K562 (cell line): Measurements from ENCODE around the gene RSRP1. TPM values are rescaled to one million over a fixed set of nuclear protein-coding genes. Genes with fewer than 3 reads are reported as not detected.

Experiments used
- CBX1 ChIP-seq: sonication (generic); IDR thresholded peaks from 2 replicates; pipeline ENCODE4 v1.6.1; 2016; ENCODE audit warnings: antibody characterized with exemption, low read depth, mild to moderate bottlenecking
- CCNT2 ChIP-seq: IDR thresholded peaks from 2 replicates; pipeline ENCODE4 v1.6.1; 2011; ENCODE audit warnings: borderline replicate concordance, low read depth, mild to moderate bottlenecking, moderate library complexity, mixed read lengths, low read length; ENCODE audit not compliant: insufficient read length; ENCODE audit errors: extremely low read depth
- E4F1 ChIP-seq: fragments of 250-450 bp; sonication (Bioruptor Pico); IDR thresholded peaks from 2 replicates; pipeline ENCODE4 v1.5.0; 2021; ENCODE audit warnings: mild to moderate bottlenecking, borderline replicate concordance
- ELF4 ChIP-seq: fragments of 450-650 bp; formaldehyde crosslinking; IDR thresholded peaks from 2 replicates; pipeline ENCODE4 v1.4.0; 2022; ENCODE audit warnings: missing genetic modification characterization
- ESRRA ChIP-seq: fragments of 450-650 bp; IDR thresholded peaks from 2 replicates; pipeline ENCODE4 v1.6.1; 2014; ENCODE audit warnings: low read depth, mild to moderate bottlenecking, moderate library complexity, borderline replicate concordance
- GATA2 ChIP-seq: sonication (generic); formaldehyde crosslinking; IDR thresholded peaks from 2 replicates; pipeline ENCODE4 v1.4.0; 2020; ENCODE audit warnings: mild to moderate bottlenecking, missing genetic modification reagents
- GMEB1 ChIP-seq: fragments of 250-450 bp; sonication (Bioruptor Pico); IDR thresholded peaks from 2 replicates; pipeline ENCODE4 v1.4.0; 2020; ENCODE audit warnings: mild to moderate bottlenecking
- NEUROD1 ChIP-seq: fragments of 150-350 bp; IDR thresholded peaks from 2 replicates; pipeline ENCODE4 v1.6.1; 2014; ENCODE audit warnings: borderline replicate concordance, low read length, low read depth; ENCODE audit not compliant: partially characterized antibody
- NFXL1 ChIP-seq: fragments of 450-650 bp; formaldehyde crosslinking; IDR thresholded peaks from 2 replicates; pipeline ENCODE4 v1.4.0; 2021; ENCODE audit warnings: mild to moderate bottlenecking
- NFYB ChIP-seq: IDR thresholded peaks from 2 replicates; pipeline ENCODE4 v1.6.1; 2011; ENCODE audit warnings: mild to moderate bottlenecking, moderate library complexity; ENCODE audit not compliant: insufficient read length; ENCODE audit errors: extremely low read depth
- NONO ChIP-seq, 2 experiments: fragments of 200-400 bp in 1 of 2; fragments of 450-650 bp in 1 of 2; formaldehyde crosslinking in 1 of 2; IDR thresholded peaks; 2 replicates each; pipeline ENCODE4 v1.6.1; 2017; ENCODE audit warnings: low read depth in 2 of 2, mild to moderate bottlenecking in 2 of 2, moderate library complexity in 2 of 2, low read length in 1 of 2
- NUFIP1 ChIP-seq: fragments of 450-650 bp; IDR thresholded peaks from 2 replicates; pipeline ENCODE4 v1.6.1; 2018; ENCODE audit not compliant: partially characterized antibody
- PBX2 ChIP-seq, 2 experiments: IDR thresholded peaks in 1 of 2; conservative IDR thresholded peaks in 1 of 2; 2 replicates each; pipeline ENCODE4 v1.6.1; 2016; ENCODE audit warnings: low read depth in 2 of 2, mild to moderate bottlenecking in 1 of 2, missing compliant biosample characterization in 1 of 2, missing genetic modification characterization in 1 of 2, moderate library complexity in 1 of 2
- POLR2AphosphoS5 ChIP-seq: IDR thresholded peaks from 2 replicates; pipeline ENCODE4 v1.6.1; 2011; ENCODE audit warnings: mild to moderate bottlenecking, low read depth, low read length, moderate library complexity; ENCODE audit not compliant: control insufficient read depth, insufficient read depth
- RHOXF2B ChIP-seq: fragments of 250-450 bp; sonication (Bioruptor Pico); conservative IDR thresholded peaks from 2 replicates; pipeline ENCODE4 v1.5.1; 2021
- SAFB ChIP-seq: fragments of 200-400 bp; formaldehyde crosslinking; IDR thresholded peaks from 2 replicates; pipeline ENCODE4 v1.6.1; 2017; ENCODE audit warnings: low read depth, low read length, borderline replicate concordance
- ZBTB43 ChIP-seq: sonication (generic); formaldehyde crosslinking; IDR thresholded peaks from 2 replicates; pipeline ENCODE4 v1.8.0; 2023; ENCODE audit warnings: mild to moderate bottlenecking, missing genetic modification reagents
- ZFPM2 ChIP-seq: fragments of 250-450 bp; sonication (Bioruptor Pico); IDR thresholded peaks from 2 replicates; pipeline ENCODE4 v1.5.1; 2022; ENCODE audit warnings: mild to moderate bottlenecking
- ZNF561 ChIP-seq: fragments of 450-650 bp; formaldehyde crosslinking; conservative IDR thresholded peaks from 2 replicates; pipeline ENCODE4 v1.4.0; 2020; ENCODE audit warnings: mild to moderate bottlenecking, moderate library complexity
- polyA plus RNA-seq, 8 experiments: library from polyadenylated mRNA; depleted of rRNA in 4 of 8; stranded (reverse) in 5 of 8; unstranded in 3 of 8; fragments of >200 nt; fragmentation: Nextera tagmentation in 2 of 8; fragmentation: Illumina TruSeq in 1 of 8; extraction: Ambion mirVana in 2 of 8; extraction: Trizol in 1 of 8; gene quantifications; 2 replicates each; pipeline versions ENCODE4 v1.2.1 to v1.2.3, GENCODE V29; 2011 to 2014; ENCODE audit warnings: inconsistent platforms in 1 of 8, missing spikeins in 1 of 8
- total RNA-seq, 7 experiments: library from RNA; depleted of rRNA in 6 of 7; stranded (reverse); fragments of >200 nt in 6 of 7; fragmentation: Illumina TruSeq in 2 of 7; extraction: Trizol in 2 of 7; gene quantifications; 2 replicates each; pipeline versions ENCODE4 v1.2.1 to v1.2.3, GENCODE V29; 2011 to 2021; ENCODE audit warnings: low replicate concordance in 1 of 7

RSRP1 gene
- total and polyA plus RNA-seq, 9 of the 15 experiments (the other 6 are each of a cell fraction or from before 2014, with no cell fraction given), result 27.2 to 283 (median 146) TPM

- TF ChIP-seq ELF4 (CRISPR knock-in tag) (no peak), ZFPM2 (CRISPR knock-in tag) (no peak), RHOXF2B (CRISPR knock-in tag) (no peak), SAFB (peak; percentile 70; the same call in 1 of the 2 replicates), ESRRA (no peak), CCNT2 (no peak), ZBTB43 (CRISPR knock-in tag) (no peak), PBX2 (CRISPR knock-in tag; IDR thresholded peaks at IDR 0.05; ENCODE audit: low read depth) (no peak), PBX2 (tag; conservative IDR thresholded peaks at IDR 0.05; ENCODE audit: low read depth) (no peak), NUFIP1 (no peak), GMEB1 (CRISPR knock-in tag) (no peak), ZNF561 (no peak), POLR2AphosphoS5 (no peak), GATA2 (no peak), NEUROD1 (no peak), E4F1 (CRISPR knock-in tag) (no peak), NFXL1 (CRISPR knock-in tag) (no peak), CBX1 (no peak), NFYB (no peak), NONO (IDR thresholded peaks at IDR 0.05; ENCODE audit: low read depth in 2 of 2, low read length in 1 of 2) (no peak)
These were observed 642 bp downstream of the RSRP1 start (continued) for GRCh38 chr1:25246600-25247023.
